HG02943 (cell line): ENCODE data around the gene ZDHHC11B.
"Not testable (repeated sequence)": the region's sequence is repeated elsewhere in the genome, so short reads cannot be mapped to it uniquely, and the experiment has no call there.

ENCODE experiments used
- ATAC-seq: cut with Tn5 transposase; IDR thresholded peaks from one replicate; pipeline ENCODE4 v1.9.1; 2021; ENCODE audit warnings: mild to moderate bottlenecking, low read depth, moderate library complexity; ENCODE audit not compliant: unreplicated experiment

The ZDHHC11B gene, protein sequence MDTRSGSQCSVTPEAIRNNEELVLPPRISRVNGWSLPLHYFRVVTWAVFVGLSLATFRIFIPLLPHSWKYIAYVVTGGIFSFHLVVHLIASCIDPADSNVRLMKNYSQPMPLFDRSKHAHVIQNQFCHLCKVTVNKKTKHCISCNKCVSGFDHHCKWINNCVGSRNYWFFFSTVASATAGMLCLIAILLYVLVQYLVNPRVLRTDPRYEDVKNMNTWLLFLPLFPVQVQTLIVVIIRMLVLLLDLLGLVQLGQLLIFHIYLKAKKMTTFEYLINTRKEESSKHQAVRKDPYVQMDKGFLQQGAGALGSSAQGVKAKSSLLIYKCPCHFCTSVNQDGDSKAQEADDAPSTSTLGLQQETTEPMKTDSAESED

DNA sequence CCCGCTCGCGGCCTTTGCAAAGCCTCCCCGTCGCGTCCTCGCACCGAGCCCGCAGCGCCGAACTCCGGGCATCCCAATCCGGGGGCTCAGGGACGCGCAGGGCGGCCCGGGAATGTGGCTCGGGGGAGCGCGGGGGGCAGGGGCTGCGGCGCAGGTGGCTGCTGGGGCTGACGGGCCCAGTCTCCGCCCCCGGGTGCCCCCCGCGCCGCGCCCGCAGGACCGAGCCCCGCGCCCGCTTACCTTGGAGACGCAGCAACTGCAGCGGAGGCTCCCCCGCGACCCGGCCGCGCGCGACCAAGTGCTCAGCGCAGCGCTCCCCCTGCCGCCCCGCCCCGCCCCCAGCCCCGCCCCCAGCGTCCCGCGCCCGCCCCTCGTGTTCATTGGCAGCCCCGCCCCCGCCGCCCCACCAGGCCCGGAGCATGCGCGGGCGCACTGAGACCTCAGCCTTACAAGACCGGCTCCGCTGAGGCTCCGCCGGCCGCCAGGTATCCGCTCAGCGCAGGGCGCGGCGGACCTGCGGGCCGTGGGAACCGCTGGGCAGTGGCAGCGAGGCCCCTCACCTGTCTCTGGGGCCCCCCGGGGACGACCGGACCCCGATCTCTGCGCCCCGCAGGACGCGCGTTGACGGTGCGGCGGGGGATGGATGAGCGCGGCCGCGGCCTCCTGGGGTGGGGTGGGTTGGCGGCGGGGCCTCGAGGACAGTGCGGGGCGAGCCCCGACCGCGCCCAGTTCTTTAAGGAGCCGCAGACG lies at the start of gene ZDHHC11B:
Gene ZDHHC11B, minus strand, starts transcription at position 302 of the 750 bp plus-strand sequence. CDS start 17,810 bp downstream, outside the sequence.
- ATAC-seq = not testable (repeated sequence)

DNA sequence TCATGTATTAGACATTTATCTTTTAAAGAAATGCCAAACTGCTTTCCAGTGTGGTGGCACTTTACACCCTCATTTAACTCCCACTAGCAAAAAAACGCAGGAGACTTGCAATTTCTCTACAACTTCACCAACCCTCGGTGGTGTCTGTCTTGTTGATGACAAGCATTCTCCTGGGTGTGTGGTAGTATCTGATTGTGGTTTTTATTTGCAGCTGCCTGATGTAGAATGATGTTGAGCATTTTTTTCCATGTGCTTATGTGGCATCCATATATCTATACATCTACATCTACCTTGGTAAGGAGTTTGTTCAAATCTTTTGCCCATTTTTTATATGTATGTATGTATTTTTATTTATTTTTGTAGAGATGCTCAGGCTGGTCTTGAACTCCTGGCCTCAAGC lies 49.5 kb upstream of the ZDHHC11B start:
- ATAC-seq = not testable (repeated sequence)

DNA sequence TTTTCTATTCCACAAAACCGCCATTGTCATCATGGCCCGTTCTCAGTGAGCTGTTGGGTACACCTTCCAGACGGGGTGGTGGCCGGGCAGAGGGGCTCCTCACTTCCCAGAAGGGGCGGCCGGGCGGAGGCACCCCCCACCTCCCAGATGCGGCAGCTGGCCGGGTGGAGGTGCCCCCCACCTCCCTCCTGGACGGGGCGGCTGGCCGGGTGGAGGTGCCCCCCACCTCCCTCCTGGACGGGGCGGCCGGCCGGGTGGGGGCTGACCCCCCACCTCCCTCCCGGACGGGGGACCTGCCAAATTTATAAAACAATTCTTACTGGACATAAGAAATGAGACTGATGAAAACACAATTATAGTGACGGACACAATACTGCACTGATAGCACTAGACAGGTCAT lies 43.7 kb upstream of the ZDHHC11B start:
- not testable (repeated sequence) for ATAC-seq

DNA sequence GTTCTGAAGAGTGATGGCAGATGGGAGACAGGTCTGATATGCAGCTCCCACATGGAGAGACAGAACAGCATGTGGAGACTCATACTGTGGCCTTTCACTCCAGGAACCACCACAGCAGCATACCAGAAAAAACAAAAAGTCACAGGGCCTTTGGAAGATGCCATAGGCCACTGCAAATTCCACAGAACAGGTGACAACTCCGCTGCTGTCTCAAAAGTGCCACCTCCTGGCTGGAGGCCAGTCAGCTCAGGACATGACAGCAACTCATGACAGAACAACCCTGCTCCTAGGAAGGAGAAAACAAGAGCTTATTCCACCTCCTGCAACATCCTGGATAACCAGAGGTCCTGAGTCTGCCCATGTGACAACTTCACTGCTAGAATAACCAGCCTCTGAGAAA lies 41.0 kb upstream of the ZDHHC11B start:
- not testable (repeated sequence) for ATAC-seq

DNA sequence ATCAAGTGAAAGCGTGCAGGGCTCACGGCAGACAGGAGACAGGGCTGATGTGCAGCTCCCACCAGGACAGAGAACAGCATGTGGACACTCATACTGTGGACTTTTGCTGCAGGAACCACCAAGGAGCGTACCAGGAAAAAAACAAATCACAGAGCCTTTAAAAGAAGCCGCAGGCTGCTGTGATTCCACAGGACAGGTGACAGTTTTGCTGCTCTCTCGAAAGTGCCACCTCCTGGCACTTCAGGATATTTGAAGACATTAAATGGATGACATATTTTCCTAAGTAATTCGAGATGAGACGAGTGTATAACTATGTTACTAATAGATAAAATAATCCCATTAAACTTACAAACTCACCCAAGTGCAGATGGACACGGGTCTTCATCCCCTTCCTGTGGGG lies 37.0 kb upstream of the ZDHHC11B start:
- ATAC-seq = no peak

DNA sequence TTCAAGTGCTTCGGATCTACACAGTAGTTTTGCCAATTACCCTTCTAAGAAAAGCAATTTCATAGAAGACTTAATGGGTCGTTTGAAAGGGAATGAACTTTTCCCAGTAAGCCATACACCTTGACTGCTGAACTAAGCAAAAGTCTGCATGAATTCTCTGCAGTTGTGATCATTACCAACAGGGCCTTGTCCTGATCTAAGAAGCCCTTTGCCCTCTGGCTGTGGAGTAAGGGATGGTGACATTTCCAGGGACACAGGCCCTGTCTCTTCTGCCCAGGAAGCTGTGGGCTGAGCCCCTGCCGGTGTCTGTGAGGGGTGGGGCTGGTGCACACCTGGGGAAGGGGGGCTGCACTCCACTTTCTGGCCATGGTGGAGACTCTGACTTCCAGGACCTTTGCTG lies 35.7 kb upstream of the ZDHHC11B start:
- no peak for ATAC-seq

DNA sequence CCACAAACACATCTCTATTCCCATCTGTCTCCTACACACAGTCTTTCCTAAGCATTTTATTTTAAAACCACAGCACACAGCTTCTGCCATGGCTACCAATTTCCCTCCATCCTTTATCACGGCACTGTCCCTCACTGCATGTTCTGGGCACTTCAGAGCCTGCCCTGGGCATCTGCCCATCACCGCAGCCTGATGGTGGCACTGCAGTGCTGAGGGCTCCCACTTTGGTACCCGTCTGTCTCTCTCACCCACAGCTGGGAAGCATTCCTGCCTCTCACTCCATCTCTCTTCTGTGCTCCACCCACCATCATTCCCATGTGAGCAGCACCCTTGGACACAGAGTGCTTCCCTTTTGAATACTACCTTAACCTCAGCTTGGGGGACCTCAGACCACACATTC lies 34.5 kb upstream of the ZDHHC11B start:
- no peak for ATAC-seq

DNA sequence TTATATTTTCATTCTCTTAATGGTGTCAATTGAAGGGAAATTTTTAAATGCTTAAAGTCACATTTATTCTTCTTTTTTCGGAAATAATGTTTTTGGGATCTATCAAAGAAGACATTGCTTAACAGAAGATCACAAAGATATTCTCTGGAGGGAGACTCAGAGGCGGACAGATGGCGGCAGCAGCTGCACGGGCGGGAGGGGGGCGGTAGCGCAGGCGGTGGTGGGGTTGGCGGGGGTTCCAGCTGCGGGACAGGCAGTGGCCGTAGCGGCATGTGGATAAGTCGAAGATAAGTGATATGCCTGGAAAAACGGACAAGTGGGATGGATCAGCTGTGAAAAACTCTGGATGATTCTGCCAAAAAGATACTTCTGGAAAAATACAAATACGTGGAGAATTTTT lies 31.6 kb upstream of the ZDHHC11B start:
- ATAC-seq = no peak

DNA sequence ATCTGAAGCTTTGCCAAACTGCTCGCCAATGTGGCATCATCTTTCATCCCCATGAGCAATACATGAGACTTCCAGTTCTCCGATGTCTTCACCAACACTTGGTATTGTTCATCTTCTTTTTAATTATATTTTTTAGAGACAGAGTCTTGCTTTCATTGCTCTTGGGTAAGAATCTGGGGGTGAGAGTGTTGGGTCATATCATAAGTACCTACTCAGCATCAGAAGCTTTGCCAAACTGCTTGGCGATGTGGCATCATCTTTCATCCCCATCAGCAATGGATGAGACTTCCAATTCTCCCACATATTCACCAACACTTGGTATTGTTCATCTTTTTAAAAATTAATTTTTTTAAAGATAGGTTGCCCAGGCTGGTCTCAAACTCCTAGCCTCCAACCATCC lies 30.9 kb upstream of the ZDHHC11B start:
- ATAC-seq = no peak

DNA sequence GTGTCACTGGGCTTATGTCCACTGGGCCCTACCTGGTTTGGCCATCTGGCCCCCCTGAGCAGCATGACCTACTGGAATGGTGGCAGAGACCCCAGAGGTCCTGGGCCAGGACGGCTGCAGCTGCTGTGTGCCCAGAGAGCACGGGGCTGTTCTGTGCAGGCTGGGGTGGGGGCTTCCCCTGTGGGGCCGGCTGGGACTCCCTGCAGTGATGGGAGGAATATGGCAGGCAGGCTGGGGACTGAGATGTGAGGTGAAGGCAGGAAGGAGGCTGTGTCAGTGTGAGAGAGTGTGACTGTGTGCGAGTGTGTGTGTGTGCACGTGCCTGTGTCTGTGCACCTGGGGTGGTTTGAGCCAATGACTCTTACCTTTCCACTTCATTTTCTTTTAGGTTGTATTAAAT lies 29.0 kb upstream of the ZDHHC11B start:
- not testable (repeated sequence) for ATAC-seq

DNA sequence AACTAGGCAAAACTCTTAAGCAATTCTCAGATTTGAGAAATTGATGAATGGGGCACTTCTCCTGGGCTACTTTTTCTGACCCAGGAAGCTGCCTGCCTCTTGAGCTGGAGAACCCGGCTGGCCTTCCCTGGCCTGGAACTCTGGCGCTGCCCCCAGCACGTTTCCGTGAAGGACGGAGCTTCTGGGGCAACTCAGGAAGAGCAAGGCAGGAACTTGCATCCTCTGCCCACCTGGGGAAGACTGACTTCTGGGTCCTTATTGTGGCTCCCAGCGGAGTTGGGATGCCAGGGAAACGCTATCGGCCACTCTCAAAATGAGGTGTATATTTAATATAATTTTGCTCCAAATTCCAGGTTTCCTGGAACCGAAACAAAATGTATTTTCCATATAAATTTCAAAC lies 26.9 kb upstream of the ZDHHC11B start:
- not testable (repeated sequence) for ATAC-seq

DNA sequence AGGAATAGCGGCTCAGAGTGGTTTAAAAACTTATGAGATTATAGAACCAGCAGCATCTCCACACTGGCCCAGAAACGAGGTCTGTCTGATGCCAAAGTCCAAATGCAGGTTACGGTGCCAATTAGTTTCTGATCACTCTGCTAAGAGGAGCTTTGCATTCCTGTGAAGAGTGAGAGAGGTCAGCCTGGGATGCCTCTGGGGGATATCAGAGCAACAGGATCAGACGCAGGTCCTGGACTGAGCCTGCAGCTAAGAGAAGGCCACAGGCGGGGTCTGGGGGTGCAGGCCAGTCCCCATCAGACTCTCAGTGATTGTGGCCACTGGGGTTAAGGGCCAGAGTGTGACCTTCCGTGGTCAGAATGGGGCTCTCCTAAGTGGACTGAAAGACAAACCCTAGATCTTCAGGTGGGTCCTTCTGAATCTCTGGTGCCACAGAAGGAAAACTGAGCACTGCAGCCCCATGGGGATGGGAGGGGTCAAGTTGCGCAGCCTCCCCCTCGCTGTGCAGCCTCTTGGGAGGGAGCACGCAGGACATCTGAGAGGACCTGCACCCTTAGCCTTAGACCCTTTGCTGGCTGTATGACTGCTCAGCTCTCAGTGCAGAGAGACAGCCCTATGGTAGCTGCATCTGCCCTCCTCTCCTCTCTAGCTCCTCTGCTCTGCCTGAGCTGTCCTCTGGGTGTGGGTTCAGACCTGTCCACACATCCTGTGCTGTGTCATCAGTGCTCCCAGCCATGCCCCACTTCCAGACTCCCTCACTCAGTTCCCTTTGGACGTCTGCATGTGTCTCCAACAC lies 23.4 kb upstream of the ZDHHC11B start:
- ATAC-seq = not testable (repeated sequence)

DNA sequence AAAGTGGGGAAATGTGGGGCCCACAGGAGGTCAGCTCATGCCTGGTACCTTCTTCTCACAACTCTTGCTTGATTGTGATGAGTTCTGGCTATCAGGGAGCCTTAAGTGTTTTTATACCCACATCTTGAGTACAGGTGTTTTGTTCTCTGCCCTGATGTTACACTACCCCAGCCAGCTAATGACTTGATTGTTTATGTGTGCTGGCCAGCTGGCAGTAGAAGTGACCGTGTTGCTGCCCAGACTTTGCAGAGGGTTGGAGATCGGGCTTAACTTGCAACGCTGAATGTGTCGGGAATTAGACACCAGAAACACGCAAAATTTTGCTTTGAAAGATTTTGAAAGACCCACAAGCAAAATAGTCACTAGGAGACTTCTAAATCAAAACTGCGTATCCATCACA lies 16.9 kb upstream of the ZDHHC11B start:
- ATAC-seq = no peak

DNA sequence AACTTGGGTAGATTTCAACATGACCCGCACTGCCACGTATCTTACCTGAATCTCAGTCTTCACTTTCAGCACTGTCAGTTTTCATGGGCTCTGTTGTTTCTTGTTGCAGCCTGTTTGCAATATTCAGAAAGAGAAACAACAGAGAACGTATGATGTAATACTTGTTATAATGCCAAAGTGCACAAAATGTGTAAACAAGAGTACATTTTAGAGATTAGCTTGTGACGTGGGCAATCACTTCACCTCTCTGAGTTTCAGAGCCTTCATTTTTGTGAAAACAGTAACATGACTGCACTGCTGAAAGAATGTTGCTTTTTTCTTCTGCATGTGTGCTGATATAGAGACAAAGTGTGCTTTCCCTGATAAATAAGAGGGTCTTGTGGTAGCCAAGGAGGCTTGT lies 16.5 kb upstream of the ZDHHC11B start:
- ATAC-seq = not testable (repeated sequence)

DNA sequence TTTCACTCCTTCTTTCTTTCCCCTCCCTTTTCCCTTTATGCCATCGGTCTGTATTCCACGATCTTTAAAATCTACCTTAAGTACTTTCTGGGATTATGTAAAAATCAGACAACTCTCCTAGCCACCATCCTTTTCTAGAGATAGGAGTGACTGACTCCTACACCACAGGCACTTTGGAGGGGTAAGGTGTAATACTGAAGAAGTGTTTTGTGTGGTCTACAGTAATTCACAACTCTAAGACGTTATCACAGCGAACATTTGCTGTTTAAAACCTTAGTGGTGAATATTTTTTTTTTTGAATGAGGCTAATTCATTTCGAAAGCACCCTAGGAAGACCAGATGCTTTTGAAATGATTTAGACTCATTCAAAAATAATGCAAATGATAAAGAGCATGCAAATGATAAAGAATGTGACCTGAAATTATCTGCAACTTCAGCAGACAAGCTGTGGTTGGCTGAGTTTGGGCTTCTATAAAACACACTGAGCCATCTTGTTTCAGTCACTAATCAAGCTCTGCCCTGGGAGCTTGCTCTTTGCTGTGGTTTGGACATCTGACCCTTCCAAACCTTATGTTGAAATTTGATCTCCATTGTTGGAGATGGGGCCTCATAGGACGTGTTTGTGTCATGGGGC lies 14.1 kb upstream of the ZDHHC11B start:
- ATAC-seq = not testable (repeated sequence)

DNA sequence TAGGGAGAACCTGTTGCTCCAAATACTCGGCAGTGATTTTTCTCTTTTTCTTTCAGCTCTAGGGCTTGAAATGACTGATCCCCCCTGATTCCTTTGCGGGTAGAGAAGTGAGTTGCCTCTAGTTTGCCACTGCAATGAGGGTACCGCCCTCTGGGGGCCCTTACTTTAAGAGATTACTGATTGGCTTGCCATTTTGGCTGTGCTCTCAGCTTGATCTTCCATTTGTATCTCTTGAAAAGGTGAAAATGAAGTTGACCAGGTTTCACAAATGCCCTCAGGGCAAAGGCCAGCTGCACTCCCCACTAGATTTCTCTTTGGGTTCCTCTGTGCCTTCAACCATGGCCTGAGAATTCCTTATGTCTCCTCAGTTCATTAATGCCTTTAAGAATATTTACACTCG lies 13.5 kb upstream of the ZDHHC11B start:
- not testable (repeated sequence) for ATAC-seq

DNA sequence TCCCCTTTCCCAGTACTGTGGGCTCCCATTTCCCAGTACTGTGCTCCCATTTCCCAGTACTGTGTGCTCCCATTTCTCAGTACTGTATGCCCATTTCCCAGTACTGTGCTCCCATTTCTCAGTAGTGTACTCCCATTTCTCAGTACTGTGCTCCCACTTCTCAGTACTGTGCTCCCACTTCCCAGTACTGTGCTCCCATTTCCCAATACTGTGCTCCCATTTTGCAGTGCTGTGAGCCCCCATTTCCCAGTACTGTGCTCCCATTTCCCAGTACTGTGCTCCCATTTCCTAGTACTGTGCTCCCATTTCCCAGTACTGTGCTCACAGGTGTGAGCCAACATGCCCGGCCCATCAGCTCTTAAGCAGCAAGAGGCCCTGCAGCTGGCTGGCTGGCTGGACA lies 11.3 kb upstream of the ZDHHC11B start:
- not testable (repeated sequence) for ATAC-seq

DNA sequence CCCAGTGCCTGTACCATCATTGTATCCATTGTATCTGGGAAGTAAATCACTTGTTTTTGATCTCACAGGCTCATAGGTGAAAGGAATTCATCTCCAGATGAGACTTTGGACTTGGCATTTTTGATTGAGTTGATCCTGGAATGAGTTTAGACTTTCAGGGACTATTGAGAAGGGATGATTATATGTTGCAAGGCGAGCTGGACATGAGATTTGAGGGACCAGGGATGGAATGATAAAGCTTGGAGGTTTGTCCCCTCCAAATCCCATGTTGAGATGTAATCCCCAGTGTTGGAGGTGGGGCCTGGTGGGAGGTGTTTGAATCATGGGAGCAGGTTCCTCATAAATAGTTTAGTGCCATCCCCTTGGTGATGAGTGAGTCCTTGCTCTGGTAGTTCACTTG lies 10.4 kb upstream of the ZDHHC11B start:
- not testable (repeated sequence) for ATAC-seq

DNA sequence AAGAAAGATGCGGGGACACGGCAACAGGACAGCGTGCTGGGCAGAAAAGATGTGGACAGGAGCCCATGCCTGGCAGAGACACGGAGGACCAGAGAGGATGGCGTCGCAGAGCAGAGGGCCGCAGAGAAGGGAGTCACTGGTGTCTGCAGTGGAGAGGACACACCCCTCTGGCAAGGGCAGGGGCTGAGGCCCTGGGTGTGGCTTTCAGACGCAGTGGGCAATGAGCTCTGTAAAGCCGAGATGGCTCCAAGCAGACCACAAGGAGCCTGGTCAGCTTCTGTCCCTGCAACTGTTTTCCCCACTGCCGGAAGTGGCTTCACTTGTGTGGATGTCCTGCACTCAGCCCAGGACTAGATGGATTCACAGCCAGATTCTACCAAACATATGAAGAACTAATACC lies 4.2 kb upstream of the ZDHHC11B start:
- ATAC-seq = not testable (repeated sequence)

DNA sequence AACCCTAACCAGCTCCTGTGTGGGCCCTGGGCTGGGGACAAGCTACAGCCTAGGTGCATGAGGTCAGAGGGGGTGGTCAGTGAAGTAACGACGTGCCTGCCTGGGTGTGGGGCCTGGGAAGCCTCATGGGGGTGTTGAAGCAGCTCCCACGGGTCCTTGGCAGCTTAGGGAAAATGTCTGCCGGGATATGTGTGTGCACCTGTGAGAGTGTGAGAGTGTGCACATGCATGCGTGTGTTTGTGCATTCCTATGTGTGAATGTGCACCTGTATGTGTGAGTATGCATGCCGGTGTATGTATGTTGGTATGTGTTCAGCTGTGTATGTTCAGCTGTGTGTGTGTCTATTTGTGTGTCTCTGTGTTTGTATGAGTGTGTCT lies 3.3 kb upstream of the ZDHHC11B start:
- not testable (repeated sequence) for ATAC-seq
